Measurements from ENCODE around the gene MACROD2.
"Not testable (repeated sequence)": the region's sequence is repeated elsewhere in the genome, so short reads cannot be mapped to it uniquely, and the experiment has no call there.

MACROD2 gene

DNA sequence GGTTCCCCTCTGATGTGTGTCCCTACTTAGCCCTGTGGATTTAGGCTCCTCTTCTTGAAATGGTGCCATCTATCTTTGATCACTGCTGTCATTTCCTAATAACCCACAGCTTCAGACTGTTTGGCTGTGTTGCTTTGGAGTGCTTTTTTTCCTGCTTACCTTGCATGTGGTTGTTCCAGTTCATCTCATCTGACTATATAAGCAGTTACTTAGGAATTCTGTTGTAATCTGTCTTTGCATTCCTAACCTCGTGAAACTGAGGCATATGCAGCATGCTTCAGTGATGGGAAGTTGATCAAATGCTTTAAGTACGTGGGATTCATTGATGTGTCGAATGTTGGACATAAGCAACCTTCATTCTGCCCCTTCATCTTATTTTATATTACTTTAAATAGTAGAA, 457.9 kb downstream of the MACROD2 start:
- no peak overlapping the region for H3K4me3 ChIP-seq (ENCODE audit: low read depth, low read length)
- DNase-seq (ENCODE audit: low read depth) = no peak
- TF ChIP-seq, protein P1, sequence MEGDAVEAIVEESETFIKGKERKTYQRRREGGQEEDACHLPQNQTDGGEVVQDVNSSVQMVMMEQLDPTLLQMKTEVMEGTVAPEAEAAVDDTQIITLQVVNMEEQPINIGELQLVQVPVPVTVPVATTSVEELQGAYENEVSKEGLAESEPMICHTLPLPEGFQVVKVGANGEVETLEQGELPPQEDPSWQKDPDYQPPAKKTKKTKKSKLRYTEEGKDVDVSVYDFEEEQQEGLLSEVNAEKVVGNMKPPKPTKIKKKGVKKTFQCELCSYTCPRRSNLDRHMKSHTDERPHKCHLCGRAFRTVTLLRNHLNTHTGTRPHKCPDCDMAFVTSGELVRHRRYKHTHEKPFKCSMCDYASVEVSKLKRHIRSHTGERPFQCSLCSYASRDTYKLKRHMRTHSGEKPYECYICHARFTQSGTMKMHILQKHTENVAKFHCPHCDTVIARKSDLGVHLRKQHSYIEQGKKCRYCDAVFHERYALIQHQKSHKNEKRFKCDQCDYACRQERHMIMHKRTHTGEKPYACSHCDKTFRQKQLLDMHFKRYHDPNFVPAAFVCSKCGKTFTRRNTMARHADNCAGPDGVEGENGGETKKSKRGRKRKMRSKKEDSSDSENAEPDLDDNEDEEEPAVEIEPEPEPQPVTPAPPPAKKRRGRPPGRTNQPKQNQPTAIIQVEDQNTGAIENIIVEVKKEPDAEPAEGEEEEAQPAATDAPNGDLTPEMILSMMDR (conservative IDR thresholded peaks at IDR 0.05; ENCODE audit: low read depth, low read length) = no peak

DNA sequence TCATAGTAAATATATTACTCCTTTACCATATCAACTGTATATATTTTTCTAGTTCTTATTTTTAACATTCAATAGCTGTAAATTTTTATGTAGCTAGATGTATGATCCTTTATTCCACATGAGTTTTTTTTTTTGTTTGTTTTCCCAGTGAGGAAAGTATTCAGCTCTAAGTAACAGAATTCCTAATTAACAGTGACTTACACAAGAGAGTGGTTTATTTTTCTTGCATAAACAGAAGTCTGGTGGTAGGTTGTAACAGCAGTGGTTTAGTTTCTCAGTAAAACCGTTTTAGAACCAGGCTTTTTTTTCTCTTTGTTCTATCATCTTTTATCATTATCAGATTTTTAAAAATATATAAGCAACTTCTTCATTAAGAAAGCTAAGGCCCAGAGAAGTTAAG, 459.0 kb downstream of the MACROD2 start:
- TF ChIP-seq, protein P1 (conservative IDR thresholded peaks at IDR 0.05; ENCODE audit: low read depth, low read length) = no peak
- H3K4me3 ChIP-seq (ENCODE audit: low read depth, low read length) = no peak overlapping the region

DNA sequence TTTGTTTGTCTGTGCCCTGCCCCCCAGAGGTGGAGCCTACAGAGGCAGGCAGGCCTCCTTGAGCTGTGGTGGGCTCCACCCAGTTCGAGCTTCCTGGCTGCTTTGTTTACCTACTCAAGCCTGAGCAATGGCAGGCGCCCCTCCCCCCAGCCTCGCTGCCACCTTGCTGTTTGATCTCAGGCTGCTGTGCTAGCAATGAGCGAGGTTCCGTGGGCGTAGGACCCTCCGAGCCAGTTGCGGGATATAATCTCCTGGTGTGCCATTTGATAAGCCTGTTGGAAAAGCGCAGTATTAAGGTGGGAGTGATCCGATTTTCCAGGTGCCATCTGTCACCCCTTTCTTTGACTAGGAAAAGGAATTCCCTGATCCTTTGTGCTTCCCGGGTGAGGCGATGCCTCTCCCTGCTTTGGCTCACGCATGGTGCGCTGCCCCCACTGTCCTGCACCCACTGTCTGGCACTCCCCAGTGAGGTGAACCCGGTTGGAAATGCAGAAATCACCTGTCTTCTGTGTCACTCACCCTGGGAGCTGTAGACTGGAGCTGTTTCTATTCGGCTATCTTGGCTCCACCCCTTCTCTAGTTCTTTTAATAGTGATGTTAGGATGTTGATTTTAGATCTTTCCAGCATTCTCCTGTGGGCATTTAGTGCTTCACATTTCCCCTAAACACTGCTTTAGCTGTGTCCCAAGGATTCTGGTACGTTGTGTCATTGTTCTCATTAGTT, 471.9 kb downstream of the MACROD2 start:
- not testable (repeated sequence) for H3K4me3 ChIP-seq (ENCODE audit: low read depth, low read length); DNase-seq (ENCODE audit: low read depth)

More for the DNA sequence above, 459.0 kb downstream of the MACROD2 start:
- DNase-seq (ENCODE audit: low read depth) = no peak

DNA sequence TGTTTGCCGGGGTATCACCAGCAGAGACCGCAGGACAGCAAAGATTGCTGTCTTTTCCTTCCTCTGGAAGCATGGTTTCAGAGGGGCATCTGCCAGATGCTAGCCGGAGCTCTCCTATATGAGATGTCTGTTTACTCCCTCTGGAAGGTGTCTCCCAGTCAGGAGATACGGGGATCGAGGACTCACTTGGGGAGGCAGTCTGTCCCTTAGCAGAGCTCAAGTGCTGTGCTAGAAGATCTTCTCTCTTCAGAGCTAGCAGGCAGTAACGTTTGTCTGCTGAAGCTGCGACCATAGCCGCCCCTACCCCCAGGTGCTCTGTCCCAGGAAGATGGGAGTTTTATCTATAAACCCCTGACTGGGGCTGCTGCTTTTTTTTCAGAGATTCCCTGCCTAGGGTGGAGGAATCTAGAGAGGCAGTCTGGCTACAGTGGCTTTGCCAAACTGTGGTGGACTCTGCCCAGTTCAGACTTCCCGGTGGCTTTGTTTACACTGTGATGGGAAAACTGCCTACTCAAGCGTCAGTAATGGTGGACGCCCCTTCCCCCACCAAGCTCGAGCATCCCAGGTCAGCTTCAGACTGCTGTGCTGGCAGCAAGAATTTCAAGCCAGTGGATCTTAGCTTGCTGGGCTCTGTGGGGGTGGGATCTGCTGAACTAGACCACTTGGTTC, 475.0 kb downstream of the MACROD2 start:
- TF ChIP-seq, protein P1 (conservative IDR thresholded peaks at IDR 0.05; ENCODE audit: low read depth, low read length) = no peak

DNA sequence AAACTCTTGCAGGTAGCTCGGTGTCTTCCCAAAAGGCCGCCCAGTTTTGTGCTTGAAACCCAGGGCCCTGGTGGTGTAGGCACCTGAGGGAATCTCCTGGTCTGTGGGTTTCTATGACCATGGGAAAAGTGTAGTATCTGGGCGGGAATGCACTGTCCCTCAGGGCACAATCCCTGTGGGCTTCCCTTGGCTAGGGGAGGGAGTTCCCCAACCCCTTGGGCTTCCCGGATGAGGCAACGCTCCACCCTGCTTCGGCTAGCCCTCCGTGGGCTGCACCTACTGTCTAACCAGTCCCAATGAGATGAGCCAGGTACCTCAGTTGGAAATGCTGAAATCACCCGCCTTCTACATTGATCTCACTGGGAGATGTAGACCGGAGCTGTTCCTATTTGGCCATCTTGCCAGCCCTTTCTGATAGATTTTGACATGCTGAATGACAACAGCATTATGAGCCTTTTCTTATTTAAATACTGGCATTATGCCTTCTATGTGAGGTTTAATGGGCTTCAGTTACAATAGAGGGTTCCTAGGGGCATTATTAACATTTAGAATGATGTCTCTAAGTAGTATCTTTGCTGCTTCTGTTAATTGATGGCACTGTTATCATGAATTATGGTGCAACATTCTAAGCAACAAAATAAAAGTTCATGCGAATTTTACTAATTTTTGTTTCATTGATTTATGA, 475.8 kb downstream of the MACROD2 start:
- TF ChIP-seq, protein P1 (conservative IDR thresholded peaks at IDR 0.05; ENCODE audit: low read depth, low read length) = no peak
- DNase-seq (ENCODE audit: low read depth) = no peak
- no peak overlapping the region for H3K4me3 ChIP-seq (ENCODE audit: low read depth, low read length)

More for the DNA sequence above, 475.0 kb downstream of the MACROD2 start:
- no peak overlapping the region for H3K4me3 ChIP-seq (ENCODE audit: low read depth, low read length)
- DNase-seq (ENCODE audit: low read depth) = no peak

DNA sequence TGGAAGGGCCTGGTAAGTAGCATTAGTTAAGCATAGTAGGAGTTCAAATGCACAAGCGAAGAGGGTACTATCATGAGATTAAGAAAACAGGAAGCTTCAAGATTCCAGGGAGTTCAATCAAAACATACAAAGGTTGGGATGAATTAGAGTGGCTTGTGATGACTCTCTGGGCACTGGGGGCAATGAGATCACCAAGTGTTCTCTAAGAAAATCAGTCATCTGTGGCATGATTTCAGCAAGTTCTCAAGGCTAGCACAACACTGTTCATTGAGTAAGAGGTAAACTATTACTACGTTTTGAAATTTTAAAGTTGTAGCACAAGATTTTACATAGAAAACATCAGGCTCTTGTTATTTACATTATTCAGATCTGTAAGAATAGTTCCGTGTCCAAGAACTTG, 481.8 kb downstream of the MACROD2 start:
- peak; percentile 58 for DNase-seq (ENCODE audit: low read depth)
- TF ChIP-seq, protein P1 (conservative IDR thresholded peaks at IDR 0.05; ENCODE audit: low read depth, low read length) = no peak
- no peak overlapping the region for H3K4me3 ChIP-seq (ENCODE audit: low read depth, low read length)

DNA sequence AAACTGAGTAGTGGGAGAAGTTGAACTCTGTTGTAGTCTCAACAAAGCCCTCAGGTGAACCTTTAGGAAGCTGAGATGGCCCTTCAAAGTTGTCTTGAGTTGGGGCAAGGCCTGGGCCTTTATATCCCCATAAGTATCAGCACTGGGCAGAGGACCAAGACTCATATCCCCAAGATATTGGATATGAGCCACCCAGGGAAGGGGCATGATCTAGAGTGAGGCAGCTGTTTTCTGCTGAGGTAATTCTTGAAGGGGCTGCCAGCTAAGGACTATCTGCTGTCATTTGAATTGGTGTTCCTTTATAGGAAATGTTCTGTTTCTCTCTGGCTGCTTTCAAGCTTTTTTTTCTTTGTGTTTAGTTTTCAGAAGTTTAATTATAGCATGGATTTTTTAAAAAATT, 482.8 kb downstream of the MACROD2 start:
- no peak for DNase-seq (ENCODE audit: low read depth)
- TF ChIP-seq, protein P1 (conservative IDR thresholded peaks at IDR 0.05; ENCODE audit: low read depth, low read length) = no peak
- no peak overlapping the region for H3K4me3 ChIP-seq (ENCODE audit: low read depth, low read length)
